T-helper 1 cell (primary cell): ENCODE measurements around the gene MMD.
"Not testable (repeated sequence)": the region's sequence is repeated elsewhere in the genome, so short reads cannot be mapped to it uniquely, and the experiment has no call there.

Experiments used
- DNase-seq, 5 donors: peaks; one replicate each; pipeline ENCODE4 v3.0.0-alpha.2; 2012 to 2020

MMD gene

DNA sequence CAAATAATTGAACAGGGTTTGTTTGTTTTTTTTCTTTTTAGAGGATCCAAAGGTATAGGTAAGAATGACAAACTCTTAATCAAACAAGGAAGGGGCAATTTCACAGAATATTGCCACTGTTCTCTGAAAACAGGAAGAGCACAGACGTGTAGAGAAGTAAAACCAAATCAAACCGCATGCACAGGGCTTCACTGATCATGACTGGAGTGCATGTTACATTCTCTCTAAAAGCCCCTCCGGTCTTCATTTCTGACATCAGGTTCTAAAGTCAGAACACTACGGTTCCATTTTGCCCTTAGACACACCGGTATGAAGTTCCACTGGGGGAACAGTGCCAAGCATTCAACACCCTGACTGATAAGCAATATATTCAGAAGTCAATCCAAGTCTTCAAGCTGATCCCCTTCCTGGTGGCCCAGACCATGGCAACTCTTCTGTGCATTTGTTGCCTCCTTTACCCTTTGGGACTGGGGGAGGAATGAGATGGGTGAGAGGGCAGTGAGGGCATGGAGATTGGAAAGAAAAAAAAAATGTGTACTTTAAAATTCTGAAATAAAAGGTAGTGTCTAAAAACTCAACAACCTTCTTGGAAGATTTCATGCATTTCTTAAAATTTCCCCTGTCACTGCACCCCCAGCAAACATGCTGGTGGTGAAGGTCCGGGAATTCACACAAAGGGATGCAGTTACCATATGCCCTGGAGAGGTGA lies 1.4 kb downstream of the MMD start:
- peak in 2 of 5 donors; percentile 7 to 87 for DNase-seq

DNA sequence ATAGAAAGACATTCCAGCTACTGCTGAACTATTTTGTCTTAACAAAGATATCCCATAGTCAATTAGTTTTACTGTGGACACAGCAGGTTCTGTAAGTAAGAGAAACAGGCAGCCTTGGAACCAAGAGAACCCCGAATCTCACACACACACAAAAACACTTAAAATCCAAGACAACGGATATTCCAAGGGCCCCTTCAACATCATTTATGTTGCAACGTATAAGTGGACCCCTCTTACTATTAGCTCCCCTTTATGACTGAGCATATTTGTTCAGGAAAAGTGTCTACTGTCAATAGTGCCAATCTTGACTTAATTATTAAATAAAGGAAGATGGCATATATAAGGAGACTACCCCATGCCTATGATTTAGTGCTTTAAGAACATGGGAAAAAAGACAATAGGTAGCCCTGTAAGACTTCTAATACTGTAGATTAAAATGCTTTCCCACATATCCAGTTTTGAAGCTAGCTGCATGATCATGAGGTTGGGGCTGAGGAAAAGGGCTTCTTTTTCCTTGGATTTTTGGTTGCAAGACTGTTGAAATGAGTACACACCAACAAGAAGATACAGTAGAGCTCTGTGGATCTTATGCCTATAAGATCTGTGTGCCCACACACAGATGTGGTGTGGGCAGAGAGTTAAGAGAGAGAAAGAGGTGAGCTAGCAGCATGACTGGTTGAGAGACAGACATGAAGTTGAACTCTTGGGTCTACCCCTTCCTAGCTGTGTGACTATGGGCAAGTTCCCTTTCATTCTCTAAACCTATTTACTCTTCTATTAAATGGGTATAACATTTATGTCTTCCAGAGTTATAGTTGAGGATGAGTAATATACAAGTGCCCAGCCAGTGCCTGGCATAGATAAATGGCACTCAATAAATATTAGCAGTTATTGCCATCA lies 3.0 kb downstream of the MMD start:
- DNase-seq: no peak

DNA sequence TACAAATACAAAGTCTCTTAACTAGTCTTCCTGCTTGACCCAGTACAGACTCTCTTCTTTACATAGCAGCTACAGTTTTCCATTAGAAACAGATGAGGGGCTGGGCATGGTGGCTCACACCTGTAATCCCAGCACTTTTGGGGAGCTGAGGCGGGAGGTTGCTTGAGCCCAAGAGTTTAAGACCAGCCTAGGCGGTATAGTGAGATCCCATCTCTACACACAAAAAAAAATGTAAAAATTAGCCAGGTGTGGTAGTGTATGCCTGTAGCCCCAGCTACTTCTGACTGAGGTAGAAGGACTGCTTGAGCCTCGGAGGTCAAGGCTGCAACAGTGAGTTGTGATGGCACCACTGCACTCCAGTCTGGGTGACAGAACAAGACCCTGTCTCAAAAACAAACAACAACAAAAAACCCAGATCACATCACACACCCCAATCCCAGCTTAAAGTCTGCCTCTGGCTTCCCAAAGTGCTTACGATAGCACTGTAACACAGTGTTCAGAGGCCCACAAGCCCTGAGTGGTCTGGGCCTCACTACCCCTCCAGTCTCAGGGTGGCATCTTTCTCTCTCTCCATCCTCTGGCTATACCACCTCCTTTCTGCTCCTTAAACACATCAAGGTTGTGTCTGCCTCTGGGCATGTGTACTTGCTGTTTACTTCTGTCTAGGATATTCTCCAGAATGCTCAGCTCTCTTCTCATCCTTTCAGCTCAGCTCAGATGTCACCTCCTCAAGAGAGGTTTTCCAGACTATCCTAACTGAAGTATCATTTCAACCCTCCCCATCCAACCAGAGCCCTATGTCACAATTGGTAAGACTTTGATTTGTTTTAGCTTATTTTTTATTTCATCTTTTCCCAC lies 4.0 kb downstream of the MMD start:
- no peak for DNase-seq

DNA sequence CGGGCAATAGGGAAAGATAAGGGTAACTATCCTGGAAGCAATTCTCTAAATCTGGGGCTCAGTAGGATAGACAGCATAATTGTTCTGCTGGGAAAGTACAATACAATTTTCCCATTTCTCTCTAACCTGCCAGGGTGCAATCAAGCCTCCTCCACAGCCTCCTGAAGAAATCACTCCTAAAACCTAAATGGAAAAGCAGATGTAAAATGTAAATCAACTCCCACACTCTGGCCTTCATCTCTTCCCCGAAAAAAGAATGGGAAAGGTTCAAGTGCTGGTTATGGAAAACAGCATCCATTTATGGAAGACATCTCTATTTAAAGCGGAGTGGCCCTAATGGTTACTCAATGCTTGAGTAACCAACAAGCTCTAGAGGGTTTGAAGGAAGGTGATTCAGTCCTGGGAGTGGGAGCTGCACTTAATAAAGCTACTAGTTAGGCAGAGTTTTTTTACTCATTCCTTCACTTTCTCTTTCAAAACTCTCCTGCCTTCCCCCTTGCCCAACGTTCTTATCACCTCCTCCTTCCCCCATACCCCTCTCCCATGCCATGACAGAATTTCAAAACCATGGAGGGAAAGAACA lies 5.1 kb downstream of the MMD start:
- DNase-seq: no peak

DNA sequence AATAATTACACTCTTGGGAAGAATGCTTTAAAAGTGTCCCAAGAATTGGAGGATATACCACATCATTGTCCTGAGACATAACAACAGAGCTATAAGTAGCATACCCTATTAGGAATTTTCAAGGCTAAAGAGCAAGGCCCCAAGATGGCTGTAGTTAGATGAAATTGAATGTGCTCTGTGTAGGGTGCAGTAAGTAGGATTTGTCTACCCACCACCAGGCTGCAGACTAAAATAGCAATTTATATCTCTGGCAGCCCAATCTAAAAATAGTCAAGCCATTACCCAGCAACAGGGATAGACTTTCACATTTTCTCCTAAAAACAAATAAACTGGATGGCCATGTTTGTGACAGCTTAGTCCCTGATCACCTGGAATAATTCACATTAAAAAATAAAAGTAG lies 5.6 kb downstream of the MMD start:
- DNase-seq: no peak

DNA sequence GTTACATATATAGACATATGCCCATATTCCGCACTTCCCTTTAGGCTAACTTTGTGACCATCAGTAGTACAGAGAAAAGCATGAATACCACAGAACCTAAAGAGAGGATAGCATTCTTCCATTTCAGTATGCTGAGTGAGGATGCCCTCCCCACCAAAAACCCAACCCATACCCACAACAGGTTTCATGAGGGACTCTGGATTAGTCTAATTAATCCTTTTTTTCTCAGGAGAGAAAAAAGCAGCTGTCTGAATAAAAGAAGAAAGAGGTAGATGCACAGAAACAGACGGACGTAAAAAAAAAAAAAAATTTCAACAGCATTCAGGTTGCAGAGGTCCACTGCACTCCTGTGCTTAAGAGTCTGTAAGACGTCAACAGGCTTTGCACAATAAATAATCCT lies 6.7 kb downstream of the MMD start:
- no peak for DNase-seq

DNA sequence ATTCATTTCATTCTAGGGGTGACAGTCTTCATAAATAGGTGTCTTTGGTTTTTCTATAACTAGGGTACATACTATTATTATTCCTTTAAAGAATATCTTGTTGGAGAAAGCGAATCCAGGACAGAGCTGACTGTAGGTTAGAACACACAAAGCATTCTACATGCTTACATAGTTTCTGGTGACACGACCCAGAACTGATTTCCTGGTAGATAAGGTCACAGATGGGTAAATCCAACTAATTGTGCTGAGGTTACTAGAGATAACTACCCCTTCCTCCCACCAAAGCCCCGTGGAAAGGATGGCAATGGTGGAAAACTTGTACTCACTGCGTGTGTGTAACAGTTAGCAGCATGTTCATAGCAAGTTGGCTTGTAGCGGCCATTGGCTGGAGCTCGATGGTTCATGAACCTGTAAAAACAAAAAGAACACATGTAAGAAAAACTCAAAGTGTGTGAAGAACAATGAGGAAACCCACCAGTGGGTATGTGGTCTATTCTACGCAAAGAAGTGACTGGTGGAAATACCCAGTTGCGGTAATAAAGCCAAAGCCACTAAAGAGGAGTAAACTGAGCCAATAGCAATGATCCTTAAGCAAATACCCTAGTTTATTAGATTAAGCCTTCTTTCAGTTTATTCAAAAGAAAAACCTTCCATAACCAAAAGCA lies 7.7 kb downstream of the MMD start:
- no peak for DNase-seq

DNA sequence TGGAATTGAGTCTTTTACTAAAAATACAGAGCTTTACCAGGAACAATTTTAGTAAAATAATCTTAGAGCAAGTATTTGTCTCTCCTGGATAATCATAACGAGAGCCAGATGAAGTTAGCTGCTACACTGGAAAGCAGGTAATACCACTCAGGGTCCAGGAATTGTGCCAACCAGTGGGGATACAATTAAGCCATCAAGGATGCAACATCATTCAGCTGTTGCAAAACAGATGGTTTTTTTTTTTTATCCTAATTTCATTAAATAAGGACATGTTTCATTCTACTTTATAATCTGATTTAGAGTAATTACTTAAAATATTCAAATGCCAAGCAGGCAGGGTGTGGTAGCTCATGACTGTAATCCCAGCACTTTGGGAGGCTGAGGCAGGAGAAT lies 10.2 kb downstream of the MMD start:
- no peak for DNase-seq

DNA sequence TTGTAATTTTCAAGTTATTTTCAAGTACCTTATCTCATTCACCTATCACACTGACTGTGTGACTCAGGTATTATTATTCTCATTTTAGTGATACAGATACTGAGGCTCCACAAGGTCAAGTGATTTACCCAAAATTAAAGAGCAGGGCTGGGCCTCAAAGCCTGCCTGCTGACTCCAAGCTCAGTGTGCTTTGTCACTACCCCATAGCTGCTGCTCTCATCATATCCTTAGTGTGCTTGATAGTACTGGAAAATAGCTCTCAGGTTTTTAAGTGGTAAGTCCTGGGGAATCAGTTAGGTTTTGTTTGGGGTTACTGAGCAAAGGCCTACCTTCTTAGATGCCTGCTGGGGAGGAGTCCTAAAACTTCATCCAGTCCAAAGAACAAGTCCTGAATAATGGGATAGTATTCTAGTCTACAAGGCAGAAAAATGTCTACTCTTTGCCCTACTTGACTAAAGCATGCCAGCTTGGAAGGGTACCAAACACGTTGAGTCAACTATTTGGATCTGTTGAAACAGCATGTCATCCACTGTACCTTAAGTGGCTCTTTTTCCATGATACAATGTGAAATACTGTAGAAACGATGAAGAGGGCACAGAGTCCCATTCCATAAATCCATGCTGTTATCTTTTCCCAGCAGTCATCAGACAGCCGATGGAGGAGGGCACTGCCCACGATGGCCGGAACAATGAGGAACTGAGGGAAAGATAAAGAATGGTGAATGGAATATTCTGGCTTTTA lies 10.7 kb downstream of the MMD start:
- no peak for DNase-seq

DNA sequence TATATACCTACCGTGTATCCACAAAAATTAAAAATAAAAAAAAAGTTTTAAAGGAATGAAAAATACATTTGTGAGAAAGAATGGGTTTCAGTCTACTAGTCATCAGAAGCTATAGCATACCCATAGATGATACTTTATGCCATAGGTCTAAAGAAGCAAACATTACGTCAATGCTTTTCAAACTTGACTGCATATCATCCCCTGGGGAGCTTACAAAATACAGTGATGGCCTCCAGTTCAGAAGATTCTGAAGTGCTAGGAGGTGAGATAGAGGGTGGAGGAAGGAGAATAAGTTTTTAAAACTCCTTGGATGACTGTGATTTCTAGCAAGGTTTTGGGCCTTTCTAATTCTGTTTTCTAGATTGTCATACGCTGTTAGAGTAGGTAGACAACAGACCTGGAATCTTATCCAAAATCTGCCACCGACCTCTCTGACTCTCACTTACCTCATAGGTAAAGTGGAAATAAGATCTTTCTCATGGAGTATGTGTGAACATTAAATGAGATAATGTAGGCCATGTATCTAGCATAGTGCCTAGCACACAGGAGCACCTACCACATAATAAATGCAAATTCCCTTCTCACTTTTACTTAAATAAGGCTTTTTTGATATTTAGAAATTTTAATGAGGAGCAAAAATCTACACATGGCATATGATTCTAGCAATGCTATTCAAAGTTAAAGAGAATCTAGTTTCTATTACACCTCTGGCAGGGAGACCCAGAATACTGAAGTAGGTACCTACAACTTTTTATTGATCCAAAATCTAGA lies 12.4 kb downstream of the MMD start:
- no peak for DNase-seq

DNA sequence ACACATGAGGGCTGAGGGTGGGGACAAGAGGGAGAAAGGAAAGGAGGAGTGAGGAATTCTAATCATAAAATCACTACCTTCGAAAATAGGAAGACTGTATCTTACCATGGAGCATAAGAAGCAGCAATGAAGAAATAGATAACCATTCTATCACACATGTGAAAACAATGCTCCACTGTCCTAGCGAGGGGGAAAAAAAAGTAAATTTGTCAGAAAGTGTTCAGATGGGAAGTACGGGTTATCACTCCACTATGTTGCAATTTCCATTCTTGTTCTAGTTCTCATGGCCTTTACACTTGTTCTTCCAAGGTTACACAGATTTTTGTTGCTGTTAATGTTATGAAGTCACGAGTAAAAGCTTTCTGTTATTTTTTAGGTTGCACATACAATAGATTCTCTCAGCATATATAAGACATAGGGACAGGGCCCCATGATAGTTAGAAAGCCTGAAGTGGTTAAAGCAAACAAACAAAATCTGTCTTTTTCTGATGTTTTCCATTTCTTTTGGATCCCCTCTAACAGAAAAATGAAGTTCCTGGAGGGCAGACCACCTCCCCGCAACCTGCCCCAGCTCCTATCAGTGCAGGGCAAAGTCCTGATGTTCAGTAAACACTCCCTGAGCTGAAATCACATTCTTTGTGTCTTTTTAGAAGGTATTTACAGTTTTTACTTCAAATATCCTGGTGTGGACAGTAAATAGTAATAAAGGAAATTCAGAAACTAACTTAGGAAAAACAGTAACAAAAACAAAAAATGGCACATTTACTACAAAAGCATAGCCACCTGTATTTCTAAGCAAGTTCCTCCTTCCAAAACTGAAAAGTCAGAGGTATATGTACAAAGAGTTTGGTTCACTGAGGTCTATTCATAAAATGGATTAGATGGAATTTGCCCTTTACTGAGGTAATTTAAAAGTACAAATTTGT lies 13.7 kb downstream of the MMD start:
- no peak for DNase-seq

DNA sequence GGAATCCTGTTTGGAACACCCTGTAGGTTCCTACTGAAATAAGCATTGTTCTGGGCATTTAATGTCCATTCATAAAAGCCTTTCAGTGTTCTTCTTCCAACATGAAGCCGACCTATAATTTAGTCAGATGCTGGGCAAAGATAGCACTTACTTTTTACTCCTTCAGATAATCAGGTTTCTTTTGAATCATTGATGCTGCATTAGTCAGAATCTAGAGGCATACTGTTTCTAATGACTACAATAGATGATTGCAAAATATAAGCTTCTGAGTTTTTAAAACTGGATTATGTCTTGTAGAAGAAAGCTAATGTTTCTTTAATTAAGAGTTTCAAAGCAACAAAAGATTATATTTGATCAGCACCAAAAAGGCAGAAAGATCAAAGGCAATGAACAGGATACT lies 16.0 kb downstream of the MMD start:
- DNase-seq: no peak

DNA sequence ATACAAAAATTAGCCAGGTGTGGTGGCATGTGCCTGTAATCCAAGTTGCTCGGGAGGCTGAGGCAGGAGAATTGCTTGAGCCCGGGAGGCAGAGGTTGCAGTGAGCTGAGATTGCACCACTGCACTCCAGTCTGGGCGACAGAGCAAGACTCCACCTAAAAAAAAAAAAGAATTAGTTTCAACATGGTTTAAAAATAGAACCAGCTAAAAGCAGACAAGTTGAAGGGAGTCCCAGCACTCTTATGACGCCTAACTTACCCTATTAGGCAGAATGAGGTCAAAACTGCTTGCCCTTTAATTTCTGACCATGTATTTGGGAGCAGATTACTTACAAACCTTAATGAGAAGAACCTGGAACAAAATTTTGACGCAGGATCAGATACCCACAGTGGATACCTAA lies 17.4 kb downstream of the MMD start:
- DNase-seq: not testable (repeated sequence)

DNA sequence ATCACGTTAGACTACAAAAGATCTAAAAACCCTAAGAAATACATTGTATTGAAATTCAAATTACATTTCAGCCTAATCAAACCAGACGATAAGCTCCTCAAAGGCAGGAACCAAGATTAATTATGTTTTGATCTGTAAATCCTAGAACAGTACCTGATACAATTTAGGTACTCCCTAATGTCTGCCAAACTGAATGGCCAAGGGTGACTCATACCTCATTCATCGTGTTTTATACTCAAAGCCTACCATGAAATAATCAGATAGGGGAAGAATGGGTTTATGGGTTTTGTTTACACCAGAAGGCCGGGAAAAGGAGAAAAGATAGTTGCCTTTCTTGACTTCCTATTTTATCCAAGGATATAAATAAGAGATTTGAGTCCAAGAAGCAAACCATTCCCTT lies 19.3 kb downstream of the MMD start:
- no peak for DNase-seq

DNA sequence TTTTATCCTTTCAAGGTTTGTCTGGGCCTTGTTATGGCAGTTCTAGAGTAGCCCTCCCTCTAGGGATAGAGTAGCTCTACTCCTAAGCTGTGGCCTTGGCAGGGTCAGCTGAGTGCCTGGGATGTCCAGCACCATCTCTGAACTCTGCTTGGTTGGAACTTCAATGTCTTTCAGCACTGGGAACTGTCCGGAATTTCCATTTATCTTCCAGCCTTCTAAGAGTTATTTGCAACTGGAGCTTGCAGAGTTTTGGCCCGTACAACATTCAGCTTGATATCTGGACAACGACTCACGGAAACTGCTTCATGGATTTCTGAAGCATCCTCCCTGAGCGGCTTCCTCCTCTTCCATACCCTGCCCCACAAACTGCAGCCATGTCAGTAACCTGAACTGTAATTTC lies 22.9 kb downstream of the MMD start:
- DNase-seq: no peak

DNA sequence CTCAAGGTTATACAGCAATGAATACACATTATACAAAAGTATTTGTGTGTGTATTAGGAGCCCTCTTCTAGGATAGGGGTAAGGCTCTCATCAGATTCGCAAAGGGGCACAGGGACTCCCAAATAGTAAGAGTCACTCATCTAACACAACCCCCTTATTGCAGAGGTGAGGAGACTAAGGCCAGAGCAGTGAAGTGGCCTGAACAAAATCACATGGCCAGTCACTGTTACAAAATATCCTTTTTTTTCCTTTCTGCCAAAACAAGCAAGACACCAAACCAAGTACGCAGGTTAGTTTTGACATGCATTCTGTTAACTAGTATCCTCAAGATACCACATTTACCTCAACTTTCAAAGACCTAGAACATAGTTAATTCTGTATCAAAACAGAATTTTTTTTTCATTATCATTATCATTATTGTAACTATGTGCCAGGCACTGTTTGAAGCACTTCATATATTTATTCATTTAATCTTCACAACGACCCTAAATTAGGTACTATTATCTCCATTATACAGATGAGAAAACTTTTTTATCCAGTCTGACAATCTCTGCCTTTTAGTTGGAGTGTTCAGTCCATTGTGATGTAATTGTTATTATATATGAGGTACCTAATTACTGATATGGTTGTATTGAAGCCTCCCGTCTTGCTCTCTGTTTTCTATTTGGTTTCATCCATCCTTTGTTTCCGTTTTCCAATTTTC lies 25.7 kb downstream of the MMD start:
- DNase-seq: no peak

DNA sequence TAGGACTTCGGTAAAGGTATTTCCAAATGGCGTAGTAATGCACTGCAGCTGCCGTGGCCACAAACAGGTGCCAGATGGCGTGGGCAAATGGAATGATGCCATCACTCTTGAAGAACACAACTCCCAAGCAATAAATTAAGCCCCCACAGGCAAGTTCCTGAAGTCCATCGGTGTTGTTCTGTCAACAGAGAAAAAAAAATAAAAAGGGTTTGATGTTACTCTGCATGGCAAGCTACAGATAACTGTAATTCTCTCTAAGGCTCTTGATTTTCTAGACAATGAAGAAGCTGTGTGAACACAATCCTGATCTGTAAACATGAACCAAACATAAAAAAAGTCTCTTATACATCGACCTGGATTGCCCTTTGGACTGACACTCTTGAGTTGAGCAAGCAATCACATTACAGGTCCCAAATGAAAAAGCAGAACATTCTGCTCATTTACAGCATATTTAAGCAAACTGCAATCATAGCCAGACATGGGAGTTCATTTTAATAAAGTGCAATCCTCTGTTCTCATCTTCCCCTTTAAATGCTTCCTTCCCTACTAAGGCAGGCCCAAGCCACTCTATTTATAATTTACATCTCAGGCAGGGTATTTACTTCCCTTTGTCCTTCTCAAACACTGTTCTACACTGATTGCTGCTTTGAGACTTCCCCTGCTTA lies 27.1 kb downstream of the MMD start:
- DNase-seq: no peak

DNA sequence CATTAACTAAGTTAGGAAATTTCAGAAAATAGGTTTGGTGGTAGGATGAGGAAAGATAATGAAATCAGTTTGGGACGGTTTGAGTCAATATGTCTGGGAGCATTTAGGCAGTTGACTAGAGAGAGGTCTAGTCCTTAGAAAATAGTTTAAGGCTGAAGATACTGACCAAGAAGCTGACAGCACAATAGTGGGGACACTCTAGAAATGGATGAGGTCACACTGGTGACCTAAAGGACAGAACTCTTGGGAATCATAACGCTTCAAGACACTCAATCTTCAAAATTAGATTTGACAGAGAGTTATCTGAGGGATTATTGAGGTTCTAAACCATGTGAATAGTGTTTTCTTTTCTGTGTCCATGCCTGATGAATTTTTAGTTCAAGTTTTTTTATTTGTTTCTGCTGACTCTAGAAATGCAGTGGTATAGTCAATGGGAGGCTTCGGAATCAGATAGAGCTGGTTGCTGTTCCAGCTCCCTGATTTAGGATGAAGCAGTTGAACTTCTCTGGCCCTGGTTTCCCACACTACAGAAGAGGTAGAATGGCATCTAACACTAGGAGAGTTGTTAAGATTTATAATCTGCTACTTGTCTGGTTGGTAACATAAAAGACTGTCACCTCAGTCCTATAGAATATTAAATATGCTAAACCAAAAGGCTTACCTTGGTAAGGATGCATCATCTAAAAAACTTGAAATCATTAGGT lies 29.7 kb downstream of the MMD start:
- DNase-seq: no peak
